Cardiac muscle cell (in vitro differentiated cells and primary cell): ENCODE data around the gene ADSL. TPM values are rescaled to one million over a fixed set of nuclear protein-coding genes. Genes with fewer than 3 reads are reported as not detected.

ENCODE experiments used
- DNase-seq, 2 donors: peaks; one replicate each; pipeline versions ENCODE4 v3.0.0 to v3.0.0-alpha.2; 2010 to 2017; ENCODE audit warnings: low read depth in 1 of 2, low spot score in 1 of 2
- H3K27ac ChIP-seq: fragments of 200-600 bp; sonication (generic); 2 replicates; pipeline ENCODE4 v1.5.1; 2016
- H3K27me3 ChIP-seq: fragments of 200-600 bp; sonication (generic); 2 replicates; pipeline ENCODE4 v1.6.0; 2016; ENCODE audit warnings: control low read depth
- H3K36me3 ChIP-seq: fragments of 200-600 bp; sonication (generic); 2 replicates; pipeline ENCODE4 v1.5.1; 2016; ENCODE audit warnings: control low read depth
- H3K4me1 ChIP-seq: fragments of 200-600 bp; sonication (generic); 2 replicates; pipeline ENCODE4 v1.8.1; 2017; ENCODE audit warnings: low read depth, mild to moderate bottlenecking, mixed run types
- H3K4me3 ChIP-seq: fragments of 200-600 bp; sonication (generic); 2 replicates; pipeline ENCODE4 v1.5.1; 2016; ENCODE audit warnings: mild to moderate bottlenecking
- H3K9me3 ChIP-seq: fragments of 200-600 bp; sonication (generic); 2 replicates; pipeline ENCODE4 v1.5.1; 2017; ENCODE audit warnings: low read depth, mild to moderate bottlenecking, control low read depth
- CTCF ChIP-seq: IDR thresholded peaks from 2 replicates; pipeline ENCODE4 v1.5.1; 2012; ENCODE audit warnings: low read depth, mild to moderate bottlenecking, low read length
- polyA plus RNA-seq: library from polyadenylated mRNA; unstranded; fragments of >200 nt; fragmentation: Nextera tagmentation; extraction: Ambion mirVana; gene quantifications from 2 replicates; pipeline ENCODE4 v1.2.1, GENCODE V29; 2016
- total RNA-seq: library from RNA; depleted of rRNA; stranded (reverse); fragments of >200 nt; gene quantifications from 2 replicates; pipeline ENCODE4 v1.2.3, GENCODE V29; 2016

The ADSL gene
- total and polyA plus RNA-seq, 2 experiments from 2014 or later = 110 to 116 TPM

- H3K4me1 ChIP-seq = no peaks in the 10 kb centered on the region
- no peaks in the 10 kb centered on the region for H3K9me3 ChIP-seq
- no peaks in the 10 kb centered on the region for H3K27me3 ChIP-seq
- DNase-seq = no peak
- peaks cover 54% of the 10 kb centered on the region for H3K36me3 ChIP-seq
- H3K4me3 ChIP-seq = no peak overlapping the region
- no peak for TF ChIP-seq CTCF
- no peak overlapping the region for H3K27ac ChIP-seq
Observed at GRCh38 chr22:40324468-40325305, 21.6 kb upstream of the ADSL start.

GRCh38 chr22:40325315-40325714 lies 21.0 kb upstream of the ADSL start:
- TF ChIP-seq CTCF = no peak
- Histone ChIP-seq H3K4me1 (no peaks in the 10 kb centered on the region), H3K4me3 (no peak overlapping the region), H3K27me3 (no peaks in the 10 kb centered on the region), H3K9me3 (no peaks in the 10 kb centered on the region), H3K27ac (no peak overlapping the region), H3K36me3 (peaks cover 57% of the 10 kb centered on the region)
- DNase-seq = no peak

- H3K9me3 ChIP-seq = no peaks in the 10 kb centered on the region
- H3K27me3 ChIP-seq = no peaks in the 10 kb centered on the region
- no peak overlapping the region for H3K4me3 ChIP-seq
- H3K27ac ChIP-seq = peak overlapping the region; percentile 23
- peaks cover 47% of the 10 kb centered on the region for H3K36me3 ChIP-seq
- DNase-seq = peak in 1 of 2 donors; percentile 20
- no peaks in the 10 kb centered on the region for H3K4me1 ChIP-seq
- no peak for TF ChIP-seq CTCF
Observed at GRCh38 chr22:40326905-40327735, 19.2 kb upstream of the ADSL start.

GRCh38 chr22:40328546-40329456 lies 17.5 kb upstream of the ADSL start:
- Histone ChIP-seq H3K4me1 (no peaks in the 10 kb centered on the region), H3K27me3 (no peaks in the 10 kb centered on the region), H3K27ac (no peak overlapping the region), H3K4me3 (no peak overlapping the region), H3K9me3 (no peaks in the 10 kb centered on the region), H3K36me3 (peaks cover 38% of the 10 kb centered on the region)
- TF ChIP-seq CTCF = no peak
- no peak for DNase-seq

- TF ChIP-seq CTCF = no peak
- H3K36me3 ChIP-seq = peaks cover 38% of the 10 kb centered on the region
- H3K9me3 ChIP-seq = no peaks in the 10 kb centered on the region
- no peak overlapping the region for H3K4me3 ChIP-seq
- no peak for DNase-seq
- H3K27ac ChIP-seq = no peak overlapping the region
- no peaks in the 10 kb centered on the region for H3K27me3 ChIP-seq
- no peaks in the 10 kb centered on the region for H3K4me1 ChIP-seq
Observed at GRCh38 chr22:40329466-40329865, 16.8 kb upstream of the ADSL start.
